ENCODE measurements around the gene MRPS26. TPM values are rescaled to one million over a fixed set of nuclear protein-coding genes. Genes with fewer than 3 reads are reported as not detected.

MRPS26 gene
- total and polyA plus RNA-seq, 10 of the 15 experiments (the other 5 are each of a cell fraction or from before 2014, with no cell fraction given): 3.9 to 95.3 (median 46.5) TPM

- Histone ChIP-seq H3K4me3 (no peak overlapping the region), H4K20me1 (ENCODE audit: control insufficient read depth, insufficient read depth) (no peaks in the 10 kb centered on the region), H3K4me2 (ENCODE audit: control insufficient read depth, insufficient read depth) (no peak overlapping the region), H3K27ac (ENCODE audit: control insufficient read depth, insufficient read depth) (no peak overlapping the region), H2AFZ (ENCODE audit: control insufficient read depth, low read depth, low read length) (no peak overlapping the region), H3K36me3 (ENCODE audit: control insufficient read depth in 2 of 2, insufficient read depth in 2 of 2, low read length in 1 of 2) (no peaks in the 10 kb centered on the region), H3K27me3 (replicated peaks in 1 of 2; ENCODE audit: control insufficient read depth in 2 of 2, insufficient read depth in 2 of 2, low read length in 1 of 2) (peaks cover 15 to 20% of the 10 kb centered on the region in 2 experiments), H3K79me2 (ENCODE audit: control insufficient read depth, insufficient read depth, low read length) (no peaks in the 10 kb centered on the region), H3K4me1 (ENCODE audit: control insufficient read depth, insufficient read depth, low read length) (no peaks in the 10 kb centered on the region), H3K9me3 (replicated peaks; ENCODE audit: control insufficient read depth, insufficient read depth, low read length) (no peaks in the 10 kb centered on the region), H3K9ac (ENCODE audit: control insufficient read depth, insufficient read depth, low read length) (no peak overlapping the region)
- ATAC-seq (no peak), DNase-seq (ENCODE audit: low read depth, low spot score) (no peak), FAIRE-seq (no peak)
- intact Hi-C loops (cut with micrococcal nuclease; ENCODE audit: unreplicated experiment): no loop called here
- ChIA-PET CTCF (interaction anchor here (0.9 kb wide), 1 partner anchor 32 kb away, joined by 3 read pairs; no protein-coding TSS in a partner anchor), RAD21 (ENCODE audit: unreplicated experiment) (no interaction called here), POLR2A (no interaction called here), SMC1A (ENCODE audit: uncharacterized antibody, unreplicated experiment) (no interaction called here)
- no TSS peak for BruUV-seq (replicated peaks)
- TF ChIP-seq ZNF687 (IDR thresholded peaks at IDR 0.05) (no peak), HCFC1 (IDR thresholded peaks at IDR 0.05; ENCODE audit: low read length) (no peak), NR2C1 (IDR thresholded peaks at IDR 0.05) (no peak), GABPA (IDR thresholded peaks at IDR 0.05; ENCODE audit: low read depth) (no peak), CHD2 (IDR thresholded peaks at IDR 0.05; ENCODE audit: borderline replicate concordance, low read depth, low read length) (no peak)
- TF ChIP-seq, protein P1, sequence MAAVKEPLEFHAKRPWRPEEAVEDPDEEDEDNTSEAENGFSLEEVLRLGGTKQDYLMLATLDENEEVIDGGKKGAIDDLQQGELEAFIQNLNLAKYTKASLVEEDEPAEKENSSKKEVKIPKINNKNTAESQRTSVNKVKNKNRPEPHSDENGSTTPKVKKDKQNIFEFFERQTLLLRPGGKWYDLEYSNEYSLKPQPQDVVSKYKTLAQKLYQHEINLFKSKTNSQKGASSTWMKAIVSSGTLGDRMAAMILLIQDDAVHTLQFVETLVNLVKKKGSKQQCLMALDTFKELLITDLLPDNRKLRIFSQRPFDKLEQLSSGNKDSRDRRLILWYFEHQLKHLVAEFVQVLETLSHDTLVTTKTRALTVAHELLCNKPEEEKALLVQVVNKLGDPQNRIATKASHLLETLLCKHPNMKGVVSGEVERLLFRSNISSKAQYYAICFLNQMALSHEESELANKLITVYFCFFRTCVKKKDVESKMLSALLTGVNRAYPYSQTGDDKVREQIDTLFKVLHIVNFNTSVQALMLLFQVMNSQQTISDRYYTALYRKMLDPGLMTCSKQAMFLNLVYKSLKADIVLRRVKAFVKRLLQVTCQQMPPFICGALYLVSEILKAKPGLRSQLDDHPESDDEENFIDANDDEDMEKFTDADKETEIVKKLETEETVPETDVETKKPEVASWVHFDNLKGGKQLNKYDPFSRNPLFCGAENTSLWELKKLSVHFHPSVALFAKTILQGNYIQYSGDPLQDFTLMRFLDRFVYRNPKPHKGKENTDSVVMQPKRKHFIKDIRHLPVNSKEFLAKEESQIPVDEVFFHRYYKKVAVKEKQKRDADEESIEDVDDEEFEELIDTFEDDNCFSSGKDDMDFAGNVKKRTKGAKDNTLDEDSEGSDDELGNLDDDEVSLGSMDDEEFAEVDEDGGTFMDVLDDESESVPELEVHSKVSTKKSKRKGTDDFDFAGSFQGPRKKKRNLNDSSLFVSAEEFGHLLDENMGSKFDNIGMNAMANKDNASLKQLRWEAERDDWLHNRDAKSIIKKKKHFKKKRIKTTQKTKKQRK (IDR thresholded peaks at IDR 0.05; ENCODE audit: low read depth, low read length): no peak
- in situ Hi-C loops (cut with MboI): no loop called here
- WGBS (ENCODE audit: insufficient coverage, insufficient replicate concordance, low lambda C conversion rate, missing lambda C conversion rate): 65% methylated on average over 8 of the region's 8 CpGs
Observed at GRCh38 chr20:3085571-3086072, 39.8 kb downstream of the MRPS26 start.

Data from GM12878 (cell line).